ENCODE results near the gene GRIN3B.
"Not testable (repeated sequence)": the region's sequence is repeated elsewhere in the genome, so short reads cannot be mapped to it uniquely, and the experiment has no call there.

The GRIN3B gene

GRCh38 chr19:1000095-1000494 lies at the start of gene GRIN3B:
Gene GRIN3B (plus strand): TSS chr19:1000419. CDS start chr19:1000438, 19 bp downstream.
- peak; percentile 90 for DNase-seq

DNA sequence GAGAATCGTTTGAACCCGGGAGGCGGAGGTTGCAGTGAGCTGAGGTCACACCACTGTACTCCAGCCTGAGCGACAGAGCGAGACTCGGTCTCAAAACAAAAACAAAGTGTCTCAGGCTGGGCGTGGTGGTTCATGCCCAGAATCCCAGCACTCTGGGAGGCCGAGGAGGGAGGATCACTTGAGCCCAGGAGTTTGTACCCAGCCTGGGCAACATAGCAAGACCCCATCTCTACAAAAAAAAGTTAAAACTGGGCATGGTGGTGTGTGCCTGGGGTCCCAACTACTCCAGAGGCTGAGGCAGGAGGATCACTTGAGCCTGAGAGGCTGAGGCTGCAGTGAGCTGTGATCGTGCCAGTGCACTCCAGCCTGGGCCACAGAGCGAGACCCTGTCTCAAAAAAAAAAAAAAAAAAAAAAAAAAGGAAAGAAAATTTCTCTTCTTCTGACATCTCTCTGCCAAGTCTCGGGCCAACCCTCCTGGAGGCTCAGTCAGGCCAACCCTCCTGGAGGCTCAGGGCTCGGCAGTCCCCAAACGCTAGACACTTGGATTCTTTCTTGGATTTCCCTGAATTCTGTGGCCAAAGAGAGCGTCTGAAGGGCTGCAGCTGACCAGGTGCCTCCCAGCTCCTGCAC lies 48.1 kb upstream of the GRIN3B start:
- DNase-seq, result no peak

- DNase-seq, result peak; percentile 79
Measured at GRCh38 chr19:952680-953444, 47.4 kb upstream of the GRIN3B start.

- peak; percentile 71 for DNase-seq
Measured at GRCh38 chr19:953445-954271, 46.6 kb upstream of the GRIN3B start.

- no peak for DNase-seq
Measured at GRCh38 chr19:954272-954671, 45.9 kb upstream of the GRIN3B start.

GRCh38 chr19:954672-955494 lies 45.3 kb upstream of the GRIN3B start:
- no peak for DNase-seq

- DNase-seq, result peak; percentile 98
Measured at GRCh38 chr19:955803-956765, 44.1 kb upstream of the GRIN3B start.

DNA sequence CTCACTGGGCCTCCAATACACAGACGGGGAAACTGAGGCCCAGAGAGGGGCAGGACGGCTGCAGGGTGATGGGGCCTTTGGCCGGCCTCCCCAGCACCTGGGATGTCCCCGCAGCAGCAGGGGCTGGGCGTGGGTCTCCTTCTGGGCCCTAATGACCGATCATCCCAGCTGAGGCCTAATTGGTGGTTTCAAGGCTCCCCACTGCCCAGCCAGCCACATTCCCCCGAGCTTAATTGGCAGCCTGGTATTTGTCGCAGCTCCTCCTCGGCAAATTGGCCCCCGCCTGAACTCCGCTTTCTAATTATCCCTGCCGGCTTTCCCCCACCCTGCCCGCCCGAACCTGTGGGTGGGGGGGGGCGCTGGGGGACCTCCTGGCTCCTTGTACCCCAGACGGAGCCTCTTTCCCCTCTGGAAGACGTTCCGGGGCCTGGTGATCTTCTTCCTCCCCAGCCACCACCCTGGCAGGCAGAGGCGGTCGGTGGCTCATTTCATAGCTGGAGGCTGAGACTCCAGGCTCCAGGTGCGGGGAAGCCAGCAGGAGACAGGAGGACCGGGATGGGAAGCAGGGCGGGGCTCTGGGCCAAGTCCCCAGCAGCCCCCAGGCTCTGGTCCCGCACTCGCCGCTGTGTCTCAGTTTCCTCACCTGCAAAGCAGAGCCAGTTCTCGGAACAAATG lies 43.3 kb upstream of the GRIN3B start:
- peak; percentile 98 for DNase-seq

DNA sequence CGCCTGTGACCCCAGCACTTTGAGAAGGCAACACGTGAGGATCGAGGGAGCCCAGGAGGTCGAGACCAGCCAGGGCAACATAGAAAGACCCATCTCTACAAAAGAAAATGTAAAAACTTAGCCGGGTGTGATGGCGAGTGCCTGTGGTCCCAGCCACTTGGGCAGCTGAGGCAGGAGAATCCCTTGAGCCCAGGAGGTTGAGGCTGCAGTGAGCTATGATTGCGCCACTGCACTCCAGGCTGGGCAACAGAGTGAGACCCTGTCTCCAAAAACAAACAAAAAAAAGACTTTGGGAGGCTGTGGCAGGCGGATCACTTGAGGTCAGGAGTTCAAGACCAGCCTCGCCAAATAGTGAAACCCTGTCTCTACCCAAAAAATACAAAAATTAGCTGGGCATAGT lies 42.6 kb upstream of the GRIN3B start:
- not testable (repeated sequence) for DNase-seq

GRCh38 chr19:958967-959855 lies 41.0 kb upstream of the GRIN3B start:
- DNase-seq, result peak; percentile 77

- DNase-seq, result peak; percentile 67
Measured at GRCh38 chr19:960020-960419, 40.2 kb upstream of the GRIN3B start.

DNA sequence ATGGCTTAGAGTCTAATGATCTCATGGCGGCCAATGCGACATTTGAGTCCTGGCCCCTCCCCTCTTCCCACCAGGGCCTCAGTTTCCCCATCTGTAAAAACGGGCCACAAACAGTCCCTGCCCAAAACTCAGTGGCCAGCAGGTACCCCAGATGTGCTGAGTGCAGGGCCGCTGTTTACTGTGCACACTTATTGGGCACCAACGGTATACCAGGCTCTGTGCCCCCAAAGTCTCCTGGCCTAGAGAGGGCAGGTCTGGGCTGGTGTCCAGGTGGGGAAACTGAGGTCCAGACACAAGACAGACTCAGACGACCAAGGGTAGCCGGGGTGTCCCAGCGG lies 39.6 kb upstream of the GRIN3B start:
- DNase-seq, result no peak

DNA sequence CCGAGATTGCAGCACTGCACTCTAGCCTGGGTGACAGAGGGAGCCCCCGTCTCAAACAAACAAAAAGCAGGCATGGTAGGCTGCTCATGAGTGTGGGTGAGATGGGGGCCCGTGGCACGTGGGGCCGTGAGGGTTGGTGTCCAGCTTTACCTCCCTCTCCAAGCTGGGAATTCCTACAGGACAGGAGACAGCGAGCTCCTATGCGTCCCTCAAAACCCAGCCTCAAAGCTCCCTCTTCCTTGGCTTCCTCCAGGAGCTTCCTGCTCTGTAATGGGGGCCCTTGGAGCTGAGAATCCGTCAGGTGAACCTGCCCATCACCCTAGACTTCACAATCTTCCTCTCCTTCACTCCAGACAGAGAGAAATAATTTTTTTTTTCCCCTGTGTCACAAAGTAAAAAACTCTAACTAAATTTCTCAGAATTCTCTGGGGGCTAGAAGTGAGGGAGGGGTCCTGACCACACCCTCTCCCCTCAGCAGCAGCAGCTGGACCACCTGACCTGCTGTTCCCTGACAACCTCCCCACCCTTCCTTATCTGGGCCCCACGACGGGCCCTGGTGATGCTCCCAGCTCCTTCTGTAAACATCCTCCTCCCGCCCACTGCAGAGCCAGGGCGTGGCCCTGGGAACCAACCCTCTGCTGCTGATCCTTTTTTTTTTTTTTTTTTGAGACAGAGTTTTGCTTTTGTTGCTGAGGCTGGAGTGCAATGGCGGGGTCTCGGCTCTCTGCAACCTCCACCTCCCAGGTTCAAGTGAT lies 38.2 kb upstream of the GRIN3B start:
- DNase-seq, result no peak

GRCh38 chr19:962683-963400 lies 37.4 kb upstream of the GRIN3B start:
- DNase-seq, result no peak

- peak; percentile 72 for DNase-seq
Measured at GRCh38 chr19:963486-963951, 36.7 kb upstream of the GRIN3B start.

GRCh38 chr19:964116-964520 lies 36.1 kb upstream of the GRIN3B start:
- DNase-seq, result no peak

GRCh38 chr19:964761-965694 lies 35.2 kb upstream of the GRIN3B start:
- no peak for DNase-seq
